ENCODE data around the gene UBR4.

DNA sequence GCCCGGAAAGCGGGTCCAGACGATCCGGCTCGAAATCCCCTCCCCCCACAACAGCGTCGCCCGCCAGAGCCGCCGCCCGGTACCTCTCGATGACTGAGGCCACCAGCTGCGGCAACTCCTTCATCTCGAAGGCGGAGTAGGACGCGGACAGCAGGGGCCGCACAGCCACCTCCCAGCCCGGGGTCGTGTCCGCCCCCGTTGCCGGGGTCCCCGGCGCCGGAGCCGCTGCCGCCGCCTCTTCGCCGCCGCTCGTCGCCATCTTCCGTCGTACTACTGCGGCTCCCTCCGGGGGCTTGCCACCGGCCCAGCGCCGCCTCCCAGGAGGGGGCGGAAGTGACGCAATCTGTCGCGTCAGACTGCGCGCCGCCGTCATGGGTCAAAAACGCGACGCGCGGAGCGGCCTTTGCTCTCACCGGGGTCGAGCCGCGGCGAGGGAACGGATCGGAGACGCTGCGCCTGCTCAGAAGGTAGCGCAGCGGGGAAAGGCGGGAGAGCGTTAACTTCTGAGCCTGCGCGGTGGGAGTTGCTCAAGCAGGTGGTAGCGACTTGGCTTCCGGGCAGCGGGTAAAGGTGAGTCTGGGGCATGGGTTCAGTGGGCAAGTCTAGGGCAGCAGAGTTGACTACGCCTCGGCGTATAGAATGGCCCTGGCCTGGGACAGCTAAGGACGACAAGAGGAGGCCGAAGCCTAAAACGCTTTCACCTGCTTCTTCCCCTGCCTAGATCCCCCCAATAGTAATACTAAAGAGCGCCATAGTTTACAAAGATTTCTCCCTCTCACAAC is at the start of gene UBR4:
- TF ChIP-seq CTCF (IDR thresholded peaks at IDR 0.05) (peak in 1 of 3 donors; percentile 8), POLR2A (IDR thresholded peaks at IDR 0.05) (peak; percentile 75), POLR2AphosphoS5 (IDR thresholded peaks at IDR 0.05) (peak; percentile 95 to 99 (median 98))
